Endothelial cell of umbilical vein (primary cell): ENCODE data around the gene DLL4. TPM values are rescaled to one million over a fixed set of nuclear protein-coding genes. Genes with fewer than 3 reads are reported as not detected.

Experiments used
- BruUV-seq: library from RNA; stranded (reverse); fragments of 400-500 nt; replicated peaks from 2 replicates; lab custom pipeline; 2021; lab: Mats Ljungman, UMichigan
- CTCF ChIA-PET: fragments of 300-600, 350-600 bp; sonication (Branson Sonifier 250); formaldehyde crosslinking; loops from one replicate; lab custom pipeline; 2021; ENCODE audit warnings: antibody characterized with exemption, inconsistent platforms; lab: Charles Lee
- POLR2A ChIA-PET: fragments of 300-600, 350-600 bp; sonication (Branson Sonifier 250); formaldehyde crosslinking; loops from one replicate; lab custom pipeline; 2021; ENCODE audit warnings: antibody characterized with exemption, inconsistent platforms; lab: Charles Lee
- DNase-seq: peaks from one replicate; pipeline ENCODE4 v3.0.0-alpha.2; 2011; ENCODE audit warnings: low read depth, low spot score
- FAIRE-seq: peaks from 2 replicates; lab custom pipeline; 2011; peaks lifted over from hg19 to GRCh38; lab: Jason Lieb, UNC
- H2AFZ ChIP-seq: 2 replicates; pipeline ENCODE4 v1.6.0; 2012; ENCODE audit warnings: low read depth, low read length, control low read depth, inconsistent platforms
- H3K27ac ChIP-seq: 2 replicates; pipeline ENCODE4 v1.5.1; 2011; ENCODE audit warnings: low read depth, mild to moderate bottlenecking, control low read depth, low read length, moderate library complexity; ENCODE audit not compliant: insufficient read depth
- H3K27me3 ChIP-seq, 2 experiments: 2 replicates each; pipeline versions ENCODE4 v1.6.0 to v1.6.1; 2011; ENCODE audit warnings: low read length in 2 of 2, mixed read lengths in 1 of 2; ENCODE audit not compliant: control insufficient read depth in 2 of 2, insufficient read depth in 2 of 2
- H3K36me3 ChIP-seq, 2 experiments: 2 replicates in 1 of 2; 3 replicates in 1 of 2; pipeline ENCODE4 v1.5.1; 2011; ENCODE audit warnings: low read length in 2 of 2, mild to moderate bottlenecking in 1 of 2, moderate library complexity in 1 of 2; ENCODE audit not compliant: control insufficient read depth in 2 of 2, insufficient read depth in 2 of 2; ENCODE audit errors: extremely low read depth in 1 of 2
- H3K4me1 ChIP-seq: 3 replicates; pipeline ENCODE4 v1.5.1; 2011; ENCODE audit warnings: mild to moderate bottlenecking, low read length; ENCODE audit not compliant: control insufficient read depth, insufficient read depth; ENCODE audit errors: extremely low read depth
- H3K4me2 ChIP-seq: 2 replicates; pipeline ENCODE4 v1.6.1; 2011; ENCODE audit warnings: low read length, control low read depth, mixed read lengths; ENCODE audit not compliant: insufficient read depth
- H3K4me3 ChIP-seq, 3 experiments: fragments of 200-600 bp in 1 of 3; sonication (generic), shearing (Covaris generic) in 1 of 3; replicated peaks in 1 of 3; 2 replicates each; pipeline ENCODE4 v1.5.1; 2011 to 2016; ENCODE audit warnings: control low read depth in 3 of 3, low read length in 3 of 3, mild to moderate bottlenecking in 2 of 3, inconsistent platforms in 1 of 3, low read depth in 1 of 3, moderate library complexity in 1 of 3; ENCODE audit not compliant: insufficient read depth in 1 of 3
- H3K79me2 ChIP-seq: 2 replicates; pipeline ENCODE4 v1.6.0; 2012; ENCODE audit warnings: low read length, inconsistent platforms; ENCODE audit not compliant: control insufficient read depth, insufficient read depth
- H3K9ac ChIP-seq: replicated peaks from 2 replicates; pipeline ENCODE3; 2011; ENCODE audit warnings: low read length, control low read depth; ENCODE audit not compliant: insufficient read depth; ENCODE audit errors: extremely low read depth
- H3K9me1 ChIP-seq: replicated peaks from 3 replicates; pipeline ENCODE4 v1.6.0; 2011; ENCODE audit warnings: mild to moderate bottlenecking, low read length; ENCODE audit not compliant: control insufficient read depth, insufficient read depth; ENCODE audit errors: extremely low read depth
- H3K9me3 ChIP-seq: replicated peaks from 2 replicates; pipeline ENCODE4 v1.5.1; 2012; ENCODE audit warnings: low read length, inconsistent platforms; ENCODE audit not compliant: control insufficient read depth, insufficient read depth
- H4K20me1 ChIP-seq: replicated peaks from 2 replicates; pipeline ENCODE3; 2011; ENCODE audit warnings: mild to moderate bottlenecking, low read length; ENCODE audit not compliant: control insufficient read depth, insufficient read depth; ENCODE audit errors: extremely low read depth
- EZH2 ChIP-seq: IDR thresholded peaks from 2 replicates; pipeline ENCODE4 v1.6.1; 2012; ENCODE audit warnings: borderline replicate concordance, low read depth, mild to moderate bottlenecking, moderate library complexity, low read length, inconsistent platforms; ENCODE audit not compliant: severe bottlenecking
- GATA2 ChIP-seq: IDR thresholded peaks from 2 replicates; pipeline ENCODE4 v1.7.0; 2011; ENCODE audit warnings: low read depth, mild to moderate bottlenecking, moderate library complexity, mixed read lengths, low read length; ENCODE audit not compliant: insufficient read length, insufficient read depth
- MAX ChIP-seq: IDR thresholded peaks from 2 replicates; pipeline ENCODE4 v1.6.1; 2011; ENCODE audit not compliant: insufficient read depth, insufficient read length
- MYC ChIP-seq: IDR thresholded peaks from one replicate; pipeline ENCODE4 v1.6.1; 2011; ENCODE audit warnings: mild to moderate bottlenecking, low read depth, low read length
- POLR2A ChIP-seq: IDR thresholded peaks from 2 replicates; pipeline ENCODE4 v1.6.1; 2012; ENCODE audit warnings: low read depth, mild to moderate bottlenecking, control low read depth, low read length
- POLR2AphosphoS5 ChIP-seq: IDR thresholded peaks from 2 replicates; pipeline ENCODE4 v1.6.1; 2012; ENCODE audit warnings: low read depth, mild to moderate bottlenecking, control low read depth, low read length, moderate library complexity; ENCODE audit not compliant: insufficient read depth
- dilution Hi-C: fragments of 300-500 bp; cut with MboI; formaldehyde crosslinking; loops from one replicate; pipeline ENCODE4 v1.15.0; 2019; ENCODE audit warnings: low sequenced_read_pairs; ENCODE audit not compliant: extremely low pct_ligation_motif_present
- intact Hi-C: fragments of 100-400 bp; cut with micrococcal nuclease; formaldehyde crosslinking; loops from one replicate; pipeline ENCODE4 v1.10.0; 2022
- polyA plus RNA-seq, 4 experiments: library from polyadenylated mRNA; depleted of rRNA in 3 of 4; stranded (reverse) in 3 of 4; unstranded in 1 of 4; fragments of >200 nt; gene quantifications; 2 replicates each; pipeline versions ENCODE4 v1.2.1 to v1.2.3, GENCODE V29; 2011 to 2012; ENCODE audit warnings: missing spikeins in 1 of 4
- total RNA-seq: library from RNA; stranded (reverse); gene quantifications from 2 replicates; pipeline ENCODE4 v1.2.3, GENCODE V29; 2021

DLL4 gene
- total and polyA plus RNA-seq, 2 donors (not counting 3 experiments of a cell fraction or from before 2014, with no cell fraction given) = 55.2 to 57.8 TPM

GRCh38 chr15:40944510-40945296 lies 15.6 kb downstream of the DLL4 start:
- ChIA-PET CTCF (interaction anchor here (1.8 to 2.2 kb wide), 2 partner anchors 16 to 74 kb away, joined by 3 to 10 read pairs; no protein-coding TSS in a partner anchor), POLR2A (interaction anchor here (1.3 kb wide), 1 partner anchor 21 kb away, joined by 10 read pairs; no protein-coding TSS in a partner anchor)
- H3K4me2 ChIP-seq = no peak overlapping the region
- no peaks in the 10 kb centered on the region for H3K9me1 ChIP-seq
- no peak overlapping the region for H3K9ac ChIP-seq
- no peak overlapping the region for H2AFZ ChIP-seq
- H4K20me1 ChIP-seq = no peaks in the 10 kb centered on the region
- FAIRE-seq = no peak
- H3K79me2 ChIP-seq = no peaks in the 10 kb centered on the region
- peaks cover 30% of the 10 kb centered on the region for H3K4me1 ChIP-seq
- no peak for DNase-seq
- H3K36me3 ChIP-seq = no peaks in the 10 kb centered on the region
- dilution Hi-C loops (no loop called here), intact Hi-C loops (loop anchor here (5.0 to 10.0 kb wide), 2 partner anchors 170 to 288 kb away; partner anchors contain the start of genes CHP1, EXD1 and INO80)
- TF ChIP-seq GATA2 = no peak
- no peak for TF ChIP-seq MYC
- no peak for TF ChIP-seq POLR2AphosphoS5
- no peak for TF ChIP-seq POLR2A
- H3K27me3 ChIP-seq = no peaks in the 10 kb centered on the region
- H3K4me3 ChIP-seq = no peak overlapping the region
- H3K27ac ChIP-seq = no peak overlapping the region
- no TSS peak for BruUV-seq
- no peaks in the 10 kb centered on the region for H3K9me3 ChIP-seq

GRCh38 chr15:40948706-40949473 lies 19.8 kb downstream of the DLL4 start:
- BruUV-seq = no TSS peak
- Histone ChIP-seq H3K36me3 (no peaks in the 10 kb centered on the region), H3K27me3 (no peaks in the 10 kb centered on the region), H3K27ac (no peak overlapping the region), H3K79me2 (no peaks in the 10 kb centered on the region), H3K9me3 (no peaks in the 10 kb centered on the region), H3K9me1 (no peaks in the 10 kb centered on the region), H2AFZ (no peak overlapping the region), H3K4me2 (no peak overlapping the region), H3K4me1 (peaks cover 8% of the 10 kb centered on the region), H3K9ac (no peak overlapping the region), H3K4me3 (no peak overlapping the region), H4K20me1 (no peaks in the 10 kb centered on the region)
- DNase-seq (no peak), FAIRE-seq (no peak)
- ChIA-PET CTCF (interaction anchor here (0.7 to 2.2 kb wide), 2 partner anchors 18 to 70 kb away, joined by 3 to 7 read pairs; no protein-coding TSS in a partner anchor), POLR2A (no interaction called here)
- intact Hi-C loops = loop anchor here (10.0 kb wide), 1 partner anchor 166 kb away; the partner anchor contains the start of gene INO80
- TF ChIP-seq EZH2 = no peak
- no peak for TF ChIP-seq POLR2A
- TF ChIP-seq GATA2 = no peak
- TF ChIP-seq MAX = no peak
- no peak for TF ChIP-seq MYC
- dilution Hi-C loops = no loop called here
